GM21619 (cell line): ENCODE measurements around the gene ZNF205.
A peak's percentile ranks its signal among the peaks of the same experiment; 100 is the strongest.
"Not testable (repeated sequence)": the region's sequence is repeated elsewhere in the genome, so short reads cannot be mapped to it uniquely, and the experiment has no call there.

Source experiments
- ATAC-seq: cut with Tn5 transposase; IDR thresholded peaks from one replicate; pipeline ENCODE4 v1.9.1; 2021; ENCODE audit not compliant: unreplicated experiment

ZNF205 gene

DNA sequence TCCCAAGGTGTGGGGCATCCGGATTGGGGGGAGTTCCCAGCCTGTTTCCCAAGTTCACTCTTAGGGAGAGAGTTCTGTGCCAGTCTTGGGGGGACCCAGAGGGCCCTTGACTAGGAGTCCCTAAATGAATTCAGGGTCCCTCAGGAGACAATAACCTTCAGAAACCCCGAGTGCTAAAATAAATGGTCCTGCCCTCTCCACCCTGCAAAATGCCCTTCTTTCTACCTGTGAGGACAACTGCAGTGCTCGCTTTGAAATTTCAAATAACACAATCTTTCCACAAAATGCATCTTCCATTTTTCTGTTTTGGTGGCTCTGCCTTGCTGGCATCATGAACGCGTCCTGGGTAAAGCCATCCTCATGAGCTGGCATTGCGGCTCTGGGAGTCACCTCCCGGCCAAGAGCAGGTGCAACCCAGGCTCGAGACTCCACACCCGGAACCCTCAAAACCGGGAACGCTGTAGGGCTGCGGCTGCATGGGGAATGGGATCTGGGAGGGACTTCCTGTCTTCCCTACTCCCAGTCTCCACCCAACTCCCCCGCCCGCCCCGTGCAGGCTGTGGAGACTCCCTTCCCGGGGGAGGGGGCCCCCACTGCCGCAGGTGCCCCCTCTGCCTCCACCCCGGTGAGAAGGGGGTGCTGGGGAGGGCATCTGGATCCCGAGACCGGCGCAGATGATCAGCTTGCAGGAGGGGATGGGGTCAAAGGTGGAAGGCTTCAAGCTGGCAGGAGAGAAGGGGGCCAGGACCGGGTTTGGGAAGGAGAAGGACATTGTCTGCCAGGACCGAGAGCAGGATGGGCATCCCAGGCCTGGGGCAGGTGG lies at the start of gene ZNF205:
TSS of gene ZNF205 (plus strand) at position 529 of the 823 bp plus-strand sequence. CDS start 845 bp downstream, outside the sequence.
- ATAC-seq, result no peak

DNA sequence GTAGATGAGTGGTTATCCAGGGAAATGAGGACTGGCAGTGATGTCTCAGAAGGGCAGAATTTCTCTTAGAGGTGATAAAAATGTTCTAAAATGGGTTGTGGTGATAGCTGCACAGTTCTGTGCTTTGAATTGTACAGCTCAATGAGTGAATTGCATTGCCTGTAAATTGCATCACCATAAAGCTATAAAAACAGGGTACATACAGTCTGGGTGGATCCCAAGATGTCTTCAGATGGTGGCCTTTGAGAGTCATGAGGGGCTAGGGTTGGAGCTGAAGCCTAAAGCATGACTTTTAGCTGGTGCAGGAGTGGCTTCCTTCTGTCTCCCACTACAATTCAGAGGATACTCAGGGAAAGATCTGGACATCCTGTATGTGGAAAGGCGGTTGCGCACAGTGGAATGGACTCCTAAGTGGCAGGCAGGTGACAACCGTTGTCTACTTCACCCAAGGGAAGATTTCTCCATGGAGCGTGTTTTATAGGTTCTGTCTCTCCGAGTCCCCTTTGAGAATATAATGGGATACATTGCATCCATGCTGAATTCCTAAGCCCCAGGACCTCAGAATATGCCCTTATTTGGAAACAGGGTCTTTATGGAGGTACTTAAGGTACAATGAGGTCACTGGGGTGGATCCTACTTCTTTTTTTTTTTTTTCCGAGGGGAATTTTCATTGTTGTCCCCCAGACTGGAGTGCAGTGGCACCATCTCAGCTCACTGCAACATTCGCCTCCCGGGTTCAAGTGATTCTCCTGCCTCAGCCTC lies 48.6 kb upstream of the ZNF205 start:
- no peak for ATAC-seq

- ATAC-seq, result peak; percentile 50
These were observed 47.2 kb upstream of the ZNF205 start, which contains the start of gene IL32 for GRCh38 chr16:3065069-3065741. IL32 (plus strand) TSS chr16:3065640; CDS start chr16:3065812, 172 bp downstream.

DNA sequence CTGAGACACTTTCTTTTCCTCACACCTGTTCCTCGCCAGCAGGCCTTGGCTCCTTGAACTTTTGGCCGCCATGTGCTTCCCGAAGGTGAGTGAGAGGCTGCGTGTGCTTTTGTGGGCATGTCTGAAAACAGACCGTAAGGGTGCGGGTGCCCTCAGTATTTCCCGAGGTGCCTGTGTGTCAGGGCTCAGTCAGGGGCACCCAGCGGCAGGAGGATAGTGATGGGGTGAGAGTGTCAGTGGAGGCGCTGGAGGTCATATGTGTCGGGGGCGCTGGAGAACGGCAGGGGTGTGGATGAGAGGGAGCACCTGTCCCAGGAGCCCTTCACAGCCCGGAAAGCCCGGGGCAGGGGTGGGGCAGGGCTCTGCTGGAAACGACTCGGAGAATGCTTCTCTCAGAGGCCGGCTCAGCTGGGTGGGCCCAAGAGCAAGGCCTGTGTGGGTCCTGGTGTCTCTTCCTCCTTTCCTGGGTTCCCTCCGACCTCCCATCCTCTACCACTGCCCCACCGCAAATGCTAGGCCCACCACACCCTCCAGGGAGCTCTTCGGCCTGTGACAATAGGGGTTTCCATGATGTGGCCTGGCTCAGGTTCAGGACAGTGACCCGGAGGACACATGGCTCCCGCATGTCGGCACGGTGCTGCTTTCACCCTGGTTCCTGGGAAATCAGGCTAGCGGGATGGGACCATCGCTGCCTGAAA lies 46.5 kb upstream of the ZNF205 start:
- ATAC-seq, result no peak

GRCh38 chr16:3066440-3066748 lies 46.0 kb upstream of the ZNF205 start:
- ATAC-seq, result no peak

DNA sequence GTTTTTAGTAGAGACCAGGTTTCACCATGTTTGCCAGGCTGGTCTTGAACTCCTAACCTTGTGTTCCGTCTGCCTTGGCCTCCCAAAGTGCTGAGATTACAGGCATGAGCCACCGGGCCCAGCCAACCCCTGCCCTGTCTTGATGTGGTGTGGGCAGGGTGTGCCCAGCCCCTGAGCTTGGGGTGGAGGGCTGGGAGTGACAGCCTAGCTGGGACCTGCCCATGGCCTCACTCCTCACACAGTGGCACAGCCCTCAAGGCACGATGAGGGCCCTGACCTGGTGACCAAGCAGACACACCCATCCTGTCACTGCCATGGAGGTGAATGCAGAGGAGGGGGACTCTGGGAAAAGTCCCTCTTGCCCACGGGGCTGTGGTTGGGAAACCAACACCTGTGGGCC lies 43.9 kb upstream of the ZNF205 start:
- no peak for ATAC-seq

DNA sequence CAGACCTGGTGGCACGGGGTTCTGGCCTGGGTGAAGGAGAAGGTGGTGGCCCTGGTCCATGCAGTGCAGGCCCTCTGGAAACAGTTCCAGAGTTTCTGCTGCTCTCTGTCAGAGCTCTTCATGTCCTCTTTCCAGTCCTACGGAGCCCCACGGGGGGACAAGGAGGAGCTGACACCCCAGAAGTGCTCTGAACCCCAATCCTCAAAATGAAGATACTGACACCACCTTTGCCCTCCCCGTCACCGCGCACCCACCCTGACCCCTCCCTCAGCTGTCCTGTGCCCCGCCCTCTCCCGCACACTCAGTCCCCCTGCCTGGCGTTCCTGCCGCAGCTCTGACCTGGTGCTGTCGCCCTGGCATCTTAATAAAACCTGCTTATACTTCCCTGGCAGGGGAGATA lies 43.2 kb upstream of the ZNF205 start:
- ATAC-seq, result not testable (repeated sequence)

- no peak for ATAC-seq
These were observed 41.7 kb upstream of the ZNF205 start for GRCh38 chr16:3070608-3071111.

DNA sequence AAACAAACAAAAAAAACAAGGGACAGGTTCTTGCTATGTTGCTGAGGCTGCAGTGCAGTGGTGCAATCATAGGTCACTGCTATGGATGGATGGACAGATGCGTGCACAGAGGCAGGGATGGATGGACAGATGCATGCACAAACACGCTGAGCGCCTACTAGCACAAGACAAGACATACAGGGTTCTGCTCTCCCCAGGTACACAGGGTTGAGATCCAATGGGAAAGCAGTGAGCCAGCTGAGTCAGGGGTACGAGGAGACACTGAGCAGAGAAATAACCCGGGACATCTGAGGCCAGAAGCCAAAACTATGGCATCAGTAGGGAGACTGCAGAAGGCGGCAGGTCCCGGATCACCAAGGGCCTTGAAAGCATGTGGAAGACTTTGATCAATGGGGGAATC lies 40.7 kb upstream of the ZNF205 start:
- ATAC-seq, result no peak

DNA sequence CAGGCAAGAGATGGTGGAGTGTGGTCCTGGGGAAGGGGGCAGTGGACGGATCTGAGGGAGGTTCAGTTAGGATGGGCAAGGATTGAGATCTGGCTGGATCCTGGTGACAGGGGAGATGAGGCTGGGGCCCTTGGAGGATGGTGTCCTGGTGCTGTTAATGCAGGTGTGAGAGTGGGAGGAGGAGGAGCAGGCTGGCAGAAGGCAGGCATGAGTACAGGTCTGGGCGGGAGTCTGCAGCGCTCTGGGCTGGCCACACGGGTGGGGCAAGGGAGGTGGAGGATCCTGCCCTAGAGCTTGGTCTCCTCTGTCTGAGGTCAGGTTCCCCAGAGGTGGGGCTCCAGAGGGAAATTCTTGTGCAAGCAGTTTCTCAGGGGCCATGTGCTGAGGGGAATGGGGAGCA lies 40.2 kb upstream of the ZNF205 start:
- ATAC-seq, result not testable (repeated sequence)

- not testable (repeated sequence) for ATAC-seq
These were observed 39.7 kb upstream of the ZNF205 start for GRCh38 chr16:3072576-3073263.

GRCh38 chr16:3073448-3073847 lies 38.9 kb upstream of the ZNF205 start:
- no peak for ATAC-seq

DNA sequence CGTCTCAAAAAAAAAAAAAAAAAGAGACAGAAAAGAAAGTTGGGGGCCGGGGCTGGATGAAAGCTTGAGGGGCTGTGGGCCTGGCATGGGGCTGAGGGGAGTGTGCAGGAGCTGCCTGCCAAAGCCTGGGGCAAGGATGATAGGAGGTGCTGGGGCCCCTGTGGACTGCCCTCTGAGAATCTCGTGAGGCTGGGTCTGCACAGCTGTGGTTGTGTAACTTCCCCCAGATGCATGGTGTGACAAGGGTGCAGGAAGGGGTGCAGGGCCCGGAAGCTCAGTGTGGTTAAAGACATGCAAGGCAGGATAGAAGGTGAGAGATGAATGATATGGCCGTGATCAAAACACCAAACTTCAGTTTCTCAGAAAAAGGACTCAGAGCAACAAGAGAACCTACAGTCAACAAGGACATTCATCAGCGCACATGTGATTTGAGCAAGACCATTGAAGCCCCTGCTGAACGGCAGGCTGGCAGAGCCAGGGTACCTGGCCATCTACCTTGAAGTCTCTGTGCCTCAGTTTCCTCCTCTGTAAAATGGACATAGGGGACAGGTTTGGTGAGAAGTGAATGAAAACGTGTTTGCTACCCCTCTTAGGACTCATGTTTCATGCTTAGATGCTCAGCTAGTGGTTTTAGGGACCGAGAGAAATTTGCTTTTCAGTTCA lies 37.4 kb upstream of the ZNF205 start:
- ATAC-seq, result peak; percentile 64

- no peak for ATAC-seq
These were observed 36.9 kb upstream of the ZNF205 start for GRCh38 chr16:3075523-3075915.

DNA sequence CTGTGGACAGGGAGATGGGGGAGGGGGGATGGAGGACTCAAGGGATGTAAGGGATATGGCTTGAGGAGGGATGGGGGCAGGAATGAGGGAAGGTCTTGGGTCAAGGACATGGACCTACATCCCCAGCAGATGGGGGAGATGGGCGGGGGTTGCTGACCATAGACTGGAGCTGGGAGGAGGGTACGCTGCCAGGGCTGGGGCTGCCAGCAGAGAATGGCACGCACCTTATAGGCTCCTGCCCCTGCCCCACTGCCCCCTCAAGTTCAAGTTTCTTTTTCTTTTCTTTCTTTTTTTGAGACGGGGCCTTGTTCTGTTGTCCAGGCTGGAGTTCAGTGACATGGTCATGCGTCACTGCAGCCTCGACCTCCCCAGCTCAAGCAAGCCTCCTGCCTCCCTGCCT lies 36.4 kb upstream of the ZNF205 start:
- ATAC-seq, result not testable (repeated sequence)

DNA sequence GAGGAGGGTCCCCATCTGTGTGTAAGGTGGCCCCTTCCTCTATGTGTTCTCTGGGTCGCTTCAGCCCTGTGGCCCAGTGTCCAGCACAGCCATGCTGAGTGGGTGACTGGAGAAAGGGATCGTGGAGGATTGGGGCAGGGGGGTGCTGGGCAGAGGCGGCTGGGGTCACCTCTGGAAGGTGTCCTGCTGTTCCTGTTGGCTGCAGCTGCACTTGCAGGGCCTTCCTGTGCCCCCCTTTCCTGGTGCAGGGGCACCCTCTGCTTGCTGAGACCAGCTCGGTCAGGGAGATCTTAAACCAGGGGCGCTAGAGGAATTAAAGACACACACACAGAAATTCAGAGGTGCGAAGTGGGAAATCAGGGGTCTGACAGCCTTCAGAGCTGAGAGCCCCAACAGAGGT lies 35.8 kb upstream of the ZNF205 start:
- no peak for ATAC-seq

- ATAC-seq, result no peak
These were observed 32.4 kb upstream of the ZNF205 start for GRCh38 chr16:3080024-3080423.

GRCh38 chr16:3081957-3082356 lies 30.4 kb upstream of the ZNF205 start:
- not testable (repeated sequence) for ATAC-seq

DNA sequence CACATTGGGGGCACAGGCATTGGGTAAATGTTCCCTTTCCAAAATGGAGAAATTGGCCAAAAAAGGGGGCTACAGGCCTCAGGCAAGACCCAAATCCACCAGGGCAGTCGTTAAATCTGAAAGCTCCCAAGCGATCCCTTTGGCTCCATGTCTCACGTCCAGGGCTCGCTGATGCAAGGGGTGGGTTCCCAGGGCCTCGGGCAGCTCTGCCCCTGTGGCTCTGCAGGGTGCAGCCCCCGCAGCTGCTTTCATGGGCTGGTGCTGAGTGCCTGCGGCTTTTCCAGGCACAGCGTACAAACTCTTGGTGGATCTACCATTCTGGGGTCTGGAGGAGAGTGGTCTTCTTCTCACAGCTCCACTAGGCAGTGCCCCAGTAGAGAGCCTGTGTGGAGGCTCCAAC lies 29.0 kb upstream of the ZNF205 start:
- not testable (repeated sequence) for ATAC-seq

DNA sequence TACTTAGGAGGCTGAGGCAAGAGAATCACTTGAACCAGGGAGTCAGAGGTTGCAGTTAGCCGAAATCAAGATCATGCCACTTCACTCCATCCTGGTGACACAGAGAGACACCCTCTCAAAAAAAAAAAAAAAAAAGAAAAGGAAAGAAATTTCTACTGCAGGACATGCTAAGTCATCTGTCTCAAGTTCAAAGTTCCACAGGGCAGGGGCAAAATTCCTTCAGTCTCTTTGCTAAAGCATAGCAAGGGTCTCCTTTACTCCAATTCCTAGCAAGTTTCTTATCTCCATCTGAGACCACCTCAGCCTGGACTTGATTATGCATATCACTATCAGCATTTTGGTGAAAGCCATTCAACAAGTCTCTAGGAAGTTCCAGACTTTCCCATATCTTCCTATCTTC lies 27.9 kb upstream of the ZNF205 start:
- ATAC-seq, result no peak
